ENCODE measurements around the gene ATP2A1.
"Not testable (repeated sequence)": the region's sequence is repeated elsewhere in the genome, so short reads cannot be mapped to it uniquely, and the experiment has no call there.

The ATP2A1 gene

DNA sequence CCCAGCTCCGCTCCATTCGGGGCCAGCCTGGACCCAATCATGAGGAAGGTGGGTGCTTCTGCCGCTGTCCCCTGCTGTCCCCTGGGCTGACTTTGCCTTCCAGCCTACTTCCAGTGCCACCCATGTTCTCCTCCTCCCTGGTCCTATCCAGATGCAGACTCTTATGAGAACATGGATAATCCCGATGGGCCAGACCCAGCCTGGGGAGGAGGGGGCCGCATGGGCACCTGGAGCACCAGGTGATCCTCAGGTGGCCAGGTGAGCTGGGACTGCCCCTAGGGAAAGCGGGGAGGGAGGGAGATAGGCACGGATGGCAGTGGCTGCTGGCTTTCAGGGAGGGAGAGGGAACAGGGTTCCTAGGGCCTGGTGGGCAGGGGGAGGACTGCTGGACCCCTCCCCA, 60.4 kb downstream of the ATP2A1 start:
- no peak for DNase-seq

DNA sequence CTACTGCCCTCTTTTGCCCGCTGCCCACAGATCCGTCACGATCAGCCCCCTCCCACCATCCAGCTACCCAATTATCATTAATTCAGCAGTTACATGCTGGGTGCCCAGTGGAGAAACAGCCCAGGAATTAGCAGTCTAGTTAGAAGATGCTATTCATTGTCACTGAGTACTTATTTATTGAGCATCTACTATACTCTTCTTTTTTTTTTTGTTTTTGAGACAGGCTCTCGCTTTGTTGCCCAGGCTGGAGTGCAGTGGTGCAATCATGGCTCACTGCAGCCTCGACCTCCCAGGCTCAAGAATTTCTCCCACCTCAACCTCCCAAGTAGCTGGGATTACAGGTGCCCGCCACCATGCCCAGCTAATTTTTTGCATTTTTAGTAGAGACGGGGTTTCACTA, 61.5 kb downstream of the ATP2A1 start:
- not testable (repeated sequence) for DNase-seq

DNA sequence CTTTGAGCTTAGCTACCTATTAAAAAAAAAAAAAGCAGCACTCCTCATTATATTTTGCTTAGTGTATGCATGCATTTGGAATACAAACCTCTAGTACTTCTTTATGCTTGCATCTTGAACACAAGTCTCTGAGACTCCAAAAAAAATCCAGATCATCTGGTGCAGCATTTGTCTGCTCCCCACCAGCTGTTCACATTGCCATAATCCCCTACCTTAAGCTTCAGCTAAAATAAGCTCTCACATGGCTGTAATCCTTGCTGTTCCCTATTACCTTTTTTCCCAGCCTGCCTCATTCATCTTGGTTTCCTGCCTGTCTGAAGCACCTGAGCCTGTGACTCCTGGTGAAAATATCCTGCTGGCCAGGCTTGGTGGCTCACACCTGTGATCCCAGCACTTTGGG, 65.0 kb downstream of the ATP2A1 start:
- DNase-seq = no peak

DNA sequence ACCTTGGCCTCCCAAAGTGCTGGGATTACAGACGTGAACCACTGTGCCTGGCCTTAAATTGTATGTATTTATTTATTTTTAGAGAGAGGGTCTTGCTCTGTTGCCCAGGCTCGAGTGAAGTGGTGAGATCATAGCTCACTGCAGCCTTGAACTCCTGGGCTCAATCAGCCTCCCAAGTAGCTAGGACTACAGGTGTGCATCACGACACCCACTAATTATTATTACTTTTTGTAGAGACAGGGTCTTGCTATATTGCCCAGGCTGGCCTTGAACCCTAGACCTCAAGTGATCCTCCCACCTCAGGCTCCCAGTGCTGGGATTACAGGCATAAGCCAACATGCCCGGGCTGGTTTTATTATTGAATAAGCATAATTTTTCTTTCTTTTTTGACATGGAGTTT, 68.4 kb downstream of the ATP2A1 start:
- DNase-seq = no peak

DNA sequence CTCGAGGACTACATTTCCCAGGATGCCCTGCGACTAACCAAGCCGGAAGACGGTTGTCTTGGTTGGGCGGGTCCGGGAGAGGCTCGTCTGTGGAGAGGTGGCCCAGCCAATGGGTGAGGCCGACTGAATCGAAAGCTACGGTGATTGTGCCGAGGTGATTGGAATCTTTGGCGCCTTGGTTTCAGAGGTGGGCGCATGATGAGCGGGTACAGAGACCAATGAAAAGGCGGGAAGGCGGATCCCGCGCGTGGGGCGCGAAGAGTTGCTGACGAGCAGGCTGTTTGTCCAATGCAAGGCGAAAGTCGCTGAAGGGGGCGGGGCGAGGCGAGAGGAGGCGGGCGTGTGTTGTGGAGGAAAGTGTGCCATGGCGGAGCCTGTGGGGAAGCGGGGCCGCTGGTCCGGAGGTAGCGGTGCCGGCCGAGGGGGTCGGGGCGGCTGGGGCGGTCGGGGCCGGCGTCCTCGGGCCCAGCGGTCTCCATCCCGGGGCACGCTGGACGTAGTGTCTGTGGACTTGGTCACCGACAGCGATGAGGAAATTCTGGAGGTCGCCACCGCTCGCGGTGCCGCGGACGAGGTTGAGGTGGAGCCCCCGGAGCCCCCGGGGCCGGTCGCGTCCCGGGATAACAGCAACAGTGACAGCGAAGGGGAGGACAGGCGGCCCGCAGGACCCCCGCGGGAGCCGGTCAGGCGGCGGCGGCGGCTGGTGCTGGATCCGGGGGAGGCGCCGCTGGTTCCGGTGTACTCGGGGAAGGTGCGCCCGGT, 72.5 kb downstream of the ATP2A1 start, which contains the start of gene NFATC2IP:
Gene NFATC2IP (plus strand): TSS at position 290 of the 762 bp plus-strand sequence. CDS start 75 bp downstream, at position 365.
- DNase-seq = peak; percentile 100

DNA sequence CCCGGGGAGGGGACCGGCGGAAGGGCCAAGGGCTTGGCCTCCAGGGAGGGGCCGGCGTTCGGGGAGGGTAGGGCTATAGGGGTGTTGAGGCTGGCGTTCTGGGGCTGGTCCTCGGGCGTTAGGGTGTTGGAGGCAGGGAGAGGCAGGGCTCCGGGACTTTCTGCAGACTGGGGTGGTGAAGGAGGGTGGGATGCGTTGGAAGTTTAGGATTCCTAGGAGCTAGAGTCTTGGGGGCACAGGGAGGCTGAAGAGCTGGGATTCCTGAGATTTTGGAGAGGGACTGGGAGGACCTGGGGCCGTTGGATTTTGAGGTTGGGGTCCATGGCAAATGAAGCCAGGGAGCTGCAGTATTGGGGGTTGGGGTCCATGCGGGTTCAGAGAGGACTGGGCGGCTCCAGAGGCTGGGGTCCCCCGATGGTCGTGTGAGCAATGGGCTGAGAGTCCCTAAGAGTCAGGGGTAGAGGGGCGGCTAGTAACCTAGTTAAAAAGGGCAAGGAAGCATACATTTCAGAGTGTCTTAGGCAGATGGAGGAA, 73.2 kb downstream of the ATP2A1 start:
- no peak for DNase-seq
